ENCODE measurements around the gene SGMS2.
"Not testable (repeated sequence)": the region's sequence is repeated elsewhere in the genome, so short reads cannot be mapped to it uniquely, and the experiment has no call there.

The SGMS2 gene

DNA sequence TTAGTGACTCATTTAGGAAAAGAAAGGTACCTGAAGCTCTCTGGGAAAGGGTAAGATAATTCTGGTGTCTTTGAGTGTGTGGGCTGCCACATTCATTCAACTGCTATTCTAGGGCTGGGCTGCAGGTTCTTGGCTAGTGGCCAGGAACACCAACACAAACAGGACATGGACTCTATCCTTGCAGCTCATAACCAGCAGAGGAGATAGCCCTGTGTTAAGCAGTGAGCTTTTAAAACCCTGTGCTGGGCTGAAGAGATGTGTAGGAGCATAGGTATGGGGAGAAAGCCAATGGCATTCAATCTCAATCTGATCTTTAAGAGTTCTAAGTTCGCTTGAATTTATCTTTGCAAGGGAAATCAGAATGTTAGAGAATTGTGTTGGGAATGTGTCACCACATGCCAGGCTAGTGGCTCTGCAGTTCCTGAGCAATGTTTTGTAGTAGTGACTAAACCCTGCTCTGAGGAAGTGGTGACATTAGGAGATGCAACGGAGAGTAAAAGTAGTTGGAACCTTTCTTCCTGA is 39.2 kb downstream of the SGMS2 start:
- DNase-seq (ENCODE audit: low read depth in 2 of 2, low spot score in 1 of 2): no peak

DNA sequence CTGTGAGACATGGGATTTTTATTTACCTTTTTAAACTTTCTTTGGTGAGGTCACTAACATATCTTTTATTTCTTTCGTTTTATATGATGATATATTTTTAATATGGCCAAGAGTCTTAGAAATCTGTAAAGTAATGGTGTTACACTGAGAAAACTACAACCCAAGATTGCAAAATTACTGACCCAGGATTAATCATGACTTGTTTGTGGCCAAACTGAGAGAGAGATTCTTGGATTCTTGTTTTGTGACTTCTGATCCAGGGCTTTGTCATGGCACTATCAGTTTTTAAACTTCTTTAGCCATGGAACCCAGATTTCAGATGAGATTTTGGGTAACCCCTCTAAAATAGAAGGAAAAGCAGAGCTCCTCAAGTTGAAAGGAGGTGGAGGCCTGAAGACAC is 42.0 kb downstream of the SGMS2 start:
- DNase-seq (ENCODE audit: low read depth in 2 of 2, low spot score in 1 of 2): no peak

DNA sequence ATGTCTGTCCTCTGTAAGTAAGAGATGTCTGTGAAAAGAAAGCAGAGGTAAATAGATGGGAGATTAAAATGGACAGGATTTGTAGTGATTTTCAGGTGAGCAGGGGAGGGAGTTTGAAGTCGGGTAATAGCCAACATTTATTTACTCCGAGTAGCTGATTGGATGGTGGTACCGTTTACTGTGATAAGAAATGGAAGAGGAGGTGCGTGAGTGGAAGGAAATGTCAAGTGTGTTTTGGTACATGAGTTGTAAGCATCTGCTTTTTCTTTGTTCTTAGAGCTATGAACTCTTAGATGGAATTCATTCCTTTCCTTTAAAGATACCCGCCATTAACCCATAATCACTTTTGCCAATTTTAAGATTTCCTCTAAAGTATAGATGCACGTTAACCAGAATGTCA is 45.5 kb downstream of the SGMS2 start:
- DNase-seq (ENCODE audit: low read depth in 2 of 2, low spot score in 1 of 2): no peak

DNA sequence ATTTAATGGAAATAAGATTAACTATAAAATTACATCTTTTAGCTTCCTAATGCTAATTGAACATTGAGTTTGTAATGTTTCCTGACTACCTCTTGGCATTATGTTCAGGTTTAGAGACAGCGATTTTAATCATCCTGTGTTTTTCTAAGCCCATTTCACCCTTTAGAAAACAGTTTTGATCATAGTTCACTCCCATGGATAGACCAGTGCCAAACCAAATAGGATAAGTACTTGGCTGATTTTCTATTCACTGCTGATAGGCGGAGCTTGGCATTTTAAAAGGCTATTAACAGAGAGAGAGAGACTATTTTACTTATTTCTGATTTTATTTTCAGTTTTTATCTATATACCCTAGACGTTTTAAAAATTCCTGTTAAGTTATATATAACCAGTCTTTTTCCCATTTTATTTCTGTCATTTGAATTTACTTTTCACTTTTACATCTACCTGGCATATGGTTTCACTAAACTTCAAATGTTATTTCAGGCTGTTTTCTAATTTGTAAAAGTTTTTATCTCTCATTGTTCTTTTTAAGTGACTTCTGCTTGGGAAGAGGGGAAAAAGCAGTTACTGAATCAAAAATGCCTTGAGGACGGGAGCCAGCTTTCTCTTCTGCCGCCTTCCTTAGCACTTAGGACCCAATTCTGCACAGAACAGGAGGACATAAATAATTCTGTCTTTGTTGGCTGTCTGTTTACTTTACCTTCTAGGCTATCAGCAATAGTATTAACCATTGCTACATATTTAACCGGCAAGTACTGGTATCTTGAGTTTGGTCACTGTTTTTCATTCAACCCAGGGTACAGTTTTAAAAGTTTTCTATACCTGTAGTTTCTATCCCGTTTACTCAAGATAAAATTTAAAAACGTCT is 46.4 kb downstream of the SGMS2 start:
- no peak for DNase-seq (ENCODE audit: low read depth in 2 of 2, low spot score in 1 of 2)

DNA sequence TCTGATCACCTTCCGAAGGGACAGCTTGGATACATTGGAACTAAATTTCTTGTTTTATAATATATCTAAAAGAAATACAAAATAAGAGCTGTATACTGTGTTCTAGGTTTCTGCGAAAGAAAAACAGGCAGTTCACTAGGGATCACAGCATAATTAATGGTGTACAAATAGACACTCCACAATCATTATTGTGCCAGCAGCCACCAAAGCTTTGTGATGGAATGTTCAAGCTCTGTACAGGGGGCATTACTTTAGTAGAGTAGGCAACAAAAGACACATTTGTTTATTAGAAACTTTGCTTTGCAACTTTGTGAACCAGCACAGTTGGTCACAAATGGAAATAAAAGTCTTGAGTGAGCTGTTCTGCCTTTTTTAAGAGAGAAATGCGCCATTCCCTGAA is 49.3 kb downstream of the SGMS2 start:
- no peak for DNase-seq (ENCODE audit: low read depth in 2 of 2, low spot score in 1 of 2)

DNA sequence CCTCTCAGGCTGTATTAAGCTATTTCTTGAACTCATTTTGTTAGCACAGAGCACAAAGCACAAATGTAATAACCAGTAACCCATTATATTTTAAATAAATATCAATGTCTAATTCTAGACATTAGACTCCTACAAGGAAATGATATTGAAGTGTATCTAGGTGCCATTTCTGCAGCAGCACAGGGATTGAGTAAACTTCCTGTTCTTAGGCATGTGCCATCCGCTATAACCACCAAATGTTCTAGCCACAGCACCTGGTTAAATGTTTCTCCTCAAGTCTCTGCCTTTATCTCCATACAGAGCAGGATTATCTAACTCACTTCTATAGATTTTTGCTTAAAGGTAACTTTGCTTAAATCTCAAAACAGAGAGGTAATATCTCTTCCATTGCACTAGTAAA is 51.4 kb downstream of the SGMS2 start:
- DNase-seq (ENCODE audit: low read depth in 2 of 2, low spot score in 1 of 2): no peak

DNA sequence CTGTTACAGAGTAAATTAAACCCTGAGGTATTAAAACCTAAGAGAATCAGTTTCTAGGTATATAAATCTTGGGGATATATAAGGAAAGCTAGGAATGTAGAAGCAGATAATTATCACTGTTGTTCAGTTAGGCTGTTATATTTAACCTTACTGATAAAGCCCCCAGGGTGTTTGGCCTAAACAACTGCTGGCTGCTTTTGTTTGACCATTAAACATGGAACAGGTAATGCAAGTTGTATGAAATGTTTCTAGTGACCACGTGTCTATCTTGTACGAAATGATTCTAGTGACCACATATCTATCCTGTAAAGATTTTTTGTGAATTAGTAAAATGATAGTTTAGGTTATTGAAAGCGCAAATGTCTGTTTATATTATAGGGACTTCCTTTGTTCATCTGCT is 52.6 kb downstream of the SGMS2 start:
- DNase-seq (ENCODE audit: low read depth in 2 of 2, low spot score in 1 of 2): no peak

DNA sequence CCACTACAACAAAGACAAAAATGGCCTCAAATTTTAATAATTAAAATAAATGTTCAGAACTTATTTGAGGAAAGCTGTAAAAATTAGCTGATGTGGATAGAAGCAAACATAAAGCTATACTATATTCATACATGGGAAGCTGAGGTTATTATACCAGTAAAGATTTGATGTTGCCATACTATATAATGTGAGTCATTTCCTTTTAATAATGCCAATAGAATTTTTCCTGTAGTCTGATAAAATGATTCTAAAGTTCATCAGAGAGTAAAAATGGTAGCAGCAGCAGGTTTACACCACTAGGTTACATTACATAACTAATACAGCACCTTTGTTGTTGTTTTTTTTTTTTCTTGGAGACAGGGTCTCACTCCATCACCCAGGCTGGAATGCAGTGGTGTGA is 61.1 kb downstream of the SGMS2 start:
- no peak for DNase-seq (ENCODE audit: low read depth in 2 of 2, low spot score in 1 of 2)

DNA sequence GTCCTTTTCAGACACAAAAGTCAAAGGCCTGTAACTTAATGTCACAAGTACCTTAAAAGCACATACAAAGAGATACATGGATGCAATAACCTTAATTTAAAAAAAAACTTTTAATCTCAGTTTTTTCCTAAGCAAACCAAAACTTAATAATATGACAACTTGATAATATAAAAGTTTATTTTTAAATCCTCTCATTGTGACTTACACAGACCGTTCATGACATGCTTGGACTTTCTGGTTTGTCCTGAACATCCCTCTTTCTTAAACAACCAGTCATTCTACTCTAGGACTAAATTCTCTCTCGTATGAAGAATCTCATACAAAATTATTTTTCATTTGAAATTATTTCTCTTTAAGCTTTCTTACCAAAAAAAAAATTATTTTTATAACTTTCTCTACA is 63.5 kb downstream of the SGMS2 start:
- DNase-seq (ENCODE audit: low read depth in 2 of 2, low spot score in 1 of 2): no peak

DNA sequence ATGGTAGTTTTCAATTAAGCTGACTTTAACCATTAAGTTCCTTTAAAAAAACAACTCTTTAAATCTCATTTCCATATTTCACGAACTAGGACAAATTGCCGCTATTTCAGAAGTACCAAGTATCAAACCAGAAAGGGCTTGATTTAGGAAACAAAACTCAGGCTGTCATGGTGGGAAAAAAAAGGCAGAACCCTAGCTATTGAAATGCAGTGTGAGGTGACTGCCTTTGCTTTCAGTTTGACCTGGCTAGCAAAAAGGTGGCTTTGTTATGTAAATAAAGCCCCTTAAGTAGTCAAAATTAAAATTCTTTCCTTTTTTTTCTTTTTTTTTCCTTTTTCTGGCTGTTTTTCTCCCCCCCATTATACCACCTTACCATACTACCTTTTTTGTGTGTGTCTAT is 66.0 kb downstream of the SGMS2 start:
- no peak for DNase-seq (ENCODE audit: low read depth in 2 of 2, low spot score in 1 of 2)

DNA sequence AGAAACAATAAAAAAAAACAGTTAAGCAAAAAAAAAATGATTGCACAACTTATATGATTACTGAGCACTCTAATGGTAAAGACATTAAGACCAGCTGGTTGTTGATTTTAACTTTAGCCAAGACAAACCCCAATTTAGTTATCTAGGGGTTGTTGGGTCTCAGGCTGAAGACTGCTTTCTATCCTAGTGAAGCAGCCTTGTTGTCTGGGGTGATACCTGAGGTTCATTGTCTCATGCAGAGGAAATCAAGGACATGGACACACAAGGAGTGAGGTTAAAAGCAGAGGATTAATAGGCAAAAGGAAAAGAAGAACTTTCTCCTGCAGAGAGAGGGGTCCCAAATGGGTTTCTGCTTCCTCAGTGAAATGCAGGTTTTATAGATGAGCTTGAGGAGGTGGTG is 66.6 kb downstream of the SGMS2 start:
- DNase-seq (ENCODE audit: low read depth in 2 of 2, low spot score in 1 of 2): no peak

DNA sequence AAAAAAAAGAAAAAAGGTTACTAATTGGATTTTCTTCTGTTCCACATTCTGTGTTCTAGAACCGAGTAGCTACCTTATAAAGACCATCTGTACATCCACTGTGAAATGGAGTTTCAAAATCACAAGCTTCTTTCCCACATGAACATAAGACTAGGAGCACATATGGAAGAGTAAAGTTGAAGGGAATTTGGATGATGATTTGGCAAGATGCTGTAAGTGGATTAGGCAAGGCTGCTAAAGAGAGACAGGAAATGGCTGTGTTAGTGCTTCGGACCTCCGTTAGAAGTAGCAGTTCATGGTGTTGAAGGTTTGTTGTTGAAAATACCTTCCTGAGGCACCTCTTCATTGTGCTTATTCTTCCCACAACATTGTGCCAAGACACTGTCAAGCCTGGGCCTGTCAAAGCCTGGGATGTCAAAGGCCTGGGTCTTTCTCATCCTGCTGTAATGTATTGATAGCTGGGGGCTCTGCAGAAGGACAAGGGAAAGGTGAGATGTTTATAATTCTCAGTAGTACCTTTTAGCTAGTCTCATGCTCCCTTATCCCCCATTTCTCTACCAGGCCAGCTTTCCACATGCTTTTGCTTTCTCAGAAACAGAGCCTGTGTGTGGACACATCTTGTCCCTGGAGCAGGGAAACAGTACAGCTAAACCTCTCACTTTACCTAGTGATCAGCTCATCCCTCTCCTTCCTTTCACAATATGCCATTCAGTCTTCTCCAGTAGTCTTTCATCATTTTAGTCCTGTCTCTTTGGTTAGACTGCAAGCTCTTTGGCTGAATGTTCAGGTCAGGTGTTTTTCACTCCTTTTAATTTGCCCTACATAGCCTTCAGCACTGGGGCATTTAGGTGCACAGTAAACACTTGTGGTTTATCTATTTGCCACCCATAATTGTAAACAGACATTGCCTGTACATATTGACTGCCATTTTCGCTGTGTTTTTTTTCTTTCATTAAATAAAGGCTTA is 68.7 kb downstream of the SGMS2 start:
- no peak for DNase-seq (ENCODE audit: low read depth in 2 of 2, low spot score in 1 of 2)

DNA sequence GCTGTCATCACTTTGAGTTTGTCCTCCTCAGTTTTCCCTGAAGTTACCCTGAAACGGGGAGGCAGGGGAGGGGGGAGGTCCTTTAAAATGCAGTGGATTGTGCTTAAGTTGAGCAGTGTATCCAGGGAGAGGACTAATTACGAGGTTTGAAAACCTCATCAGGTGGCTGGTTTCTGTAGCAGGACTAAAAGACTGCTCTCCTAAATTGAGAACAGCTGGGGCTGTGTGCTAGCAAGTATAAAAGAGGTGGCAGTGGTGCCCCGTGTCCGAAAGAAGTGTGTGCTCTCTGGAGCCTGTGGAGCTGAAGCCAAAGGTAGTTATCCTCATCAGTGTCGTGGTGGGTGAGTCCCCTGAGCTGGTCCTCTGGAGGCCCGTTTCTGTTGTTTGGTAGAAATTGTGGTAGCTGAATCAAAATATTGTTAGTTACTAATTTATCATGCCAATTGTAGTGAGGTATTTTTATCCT is 69.4 kb downstream of the SGMS2 start:
- DNase-seq (ENCODE audit: low read depth in 2 of 2, low spot score in 1 of 2): no peak

DNA sequence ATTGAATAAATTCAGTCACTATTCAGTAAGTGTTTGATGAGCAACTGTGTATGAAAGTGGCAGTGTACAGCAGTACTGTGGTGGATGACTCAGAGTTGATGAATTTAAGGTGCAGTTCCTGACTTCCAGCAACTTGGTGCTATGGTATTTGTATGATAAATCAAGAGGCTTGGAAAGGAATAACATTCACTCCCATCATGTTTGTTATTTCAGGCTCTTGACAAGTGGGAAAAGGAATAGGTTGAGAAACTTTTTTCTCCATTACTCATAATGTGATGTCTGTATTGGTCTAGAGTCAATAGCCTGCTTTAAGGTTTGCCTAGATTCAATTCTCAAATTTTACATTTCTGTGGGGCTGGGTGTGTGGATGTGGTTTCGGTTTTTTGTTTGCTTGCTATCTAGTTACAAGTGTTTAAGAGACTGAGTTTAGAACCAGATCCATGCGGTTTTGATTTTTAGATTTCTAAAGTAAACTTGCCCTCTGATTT is 71.5 kb downstream of the SGMS2 start:
- no peak for DNase-seq (ENCODE audit: low read depth in 2 of 2, low spot score in 1 of 2)

DNA sequence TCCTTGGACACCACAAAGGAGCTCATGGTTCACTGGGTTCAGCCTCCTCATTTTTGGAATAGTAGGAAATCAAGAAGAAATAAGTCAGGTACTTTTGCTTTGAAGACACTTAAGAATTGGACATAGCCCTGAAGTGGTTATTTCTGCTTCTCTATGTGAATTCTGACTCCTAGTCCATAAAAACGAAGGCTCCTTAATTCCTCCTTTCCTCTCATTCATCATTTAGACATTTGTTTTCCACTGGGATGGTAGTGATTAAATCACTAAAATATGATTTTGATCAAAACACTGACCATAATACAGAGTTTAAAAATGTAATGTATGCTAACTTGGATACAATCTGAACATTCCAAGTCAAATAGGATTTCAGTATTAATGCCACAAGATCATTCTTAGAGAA is 71.9 kb downstream of the SGMS2 start:
- DNase-seq (ENCODE audit: low read depth in 2 of 2, low spot score in 1 of 2): no peak

DNA sequence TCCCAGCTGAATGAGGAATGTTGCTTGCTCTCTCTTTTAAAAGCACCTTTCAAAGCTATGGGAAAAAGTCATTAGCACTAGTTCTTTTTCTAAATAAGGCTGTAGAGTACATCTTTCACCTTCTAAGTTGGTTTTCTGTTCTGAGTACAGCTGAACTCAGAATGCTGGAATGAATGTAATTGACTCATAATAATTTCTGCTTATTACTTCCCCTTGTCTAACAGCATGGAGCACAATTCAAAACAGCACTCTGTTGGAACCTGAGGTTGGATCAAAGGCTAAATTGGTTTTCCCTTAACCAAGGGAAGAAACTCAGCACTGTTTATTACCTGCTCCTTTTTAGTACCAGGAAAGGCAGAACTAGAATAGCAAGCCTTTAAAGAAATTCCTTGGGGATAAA is 73.1 kb downstream of the SGMS2 start:
- no peak for DNase-seq (ENCODE audit: low read depth in 2 of 2, low spot score in 1 of 2)

DNA sequence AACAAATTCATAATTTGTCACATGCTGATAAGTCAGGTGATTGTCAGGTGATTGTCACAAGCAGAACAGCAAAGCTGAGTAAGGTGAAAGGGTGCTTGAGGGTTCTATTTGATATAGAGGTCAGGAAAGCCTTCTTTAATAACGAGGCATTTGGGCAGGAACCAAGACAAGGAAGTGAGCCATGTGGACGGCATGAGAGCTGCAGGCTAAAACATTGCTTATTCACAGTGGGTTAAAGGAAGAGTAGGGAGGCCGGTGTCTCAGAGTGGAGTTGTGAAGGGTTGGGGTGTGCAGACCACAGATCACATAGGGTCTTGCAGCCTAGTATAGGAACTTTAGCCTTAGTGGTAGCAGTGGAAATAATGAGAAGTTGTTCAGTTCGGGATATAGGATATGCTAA is 75.3 kb downstream of the SGMS2 start:
- DNase-seq (ENCODE audit: low read depth in 2 of 2, low spot score in 1 of 2): no peak

DNA sequence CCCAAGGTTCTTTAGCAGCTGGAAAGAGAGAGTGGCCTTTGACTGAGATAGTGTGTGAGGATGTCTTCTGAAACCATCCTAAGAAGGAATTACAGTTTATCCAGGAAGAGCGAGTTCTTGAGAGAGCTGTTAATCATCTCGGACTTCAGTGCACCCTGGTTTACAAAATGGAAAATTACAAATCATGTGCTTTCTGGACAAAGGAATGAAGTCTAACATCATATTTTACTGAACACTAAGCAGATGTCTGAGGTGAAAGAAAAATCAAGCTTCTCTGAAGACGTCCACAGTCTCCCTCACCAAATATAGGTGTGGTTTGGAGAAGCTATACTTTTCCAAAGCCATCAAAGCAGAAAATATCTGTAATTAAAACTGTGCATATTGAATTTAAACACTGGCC is 75.8 kb downstream of the SGMS2 start:
- DNase-seq (ENCODE audit: low read depth in 2 of 2, low spot score in 1 of 2): no peak

DNA sequence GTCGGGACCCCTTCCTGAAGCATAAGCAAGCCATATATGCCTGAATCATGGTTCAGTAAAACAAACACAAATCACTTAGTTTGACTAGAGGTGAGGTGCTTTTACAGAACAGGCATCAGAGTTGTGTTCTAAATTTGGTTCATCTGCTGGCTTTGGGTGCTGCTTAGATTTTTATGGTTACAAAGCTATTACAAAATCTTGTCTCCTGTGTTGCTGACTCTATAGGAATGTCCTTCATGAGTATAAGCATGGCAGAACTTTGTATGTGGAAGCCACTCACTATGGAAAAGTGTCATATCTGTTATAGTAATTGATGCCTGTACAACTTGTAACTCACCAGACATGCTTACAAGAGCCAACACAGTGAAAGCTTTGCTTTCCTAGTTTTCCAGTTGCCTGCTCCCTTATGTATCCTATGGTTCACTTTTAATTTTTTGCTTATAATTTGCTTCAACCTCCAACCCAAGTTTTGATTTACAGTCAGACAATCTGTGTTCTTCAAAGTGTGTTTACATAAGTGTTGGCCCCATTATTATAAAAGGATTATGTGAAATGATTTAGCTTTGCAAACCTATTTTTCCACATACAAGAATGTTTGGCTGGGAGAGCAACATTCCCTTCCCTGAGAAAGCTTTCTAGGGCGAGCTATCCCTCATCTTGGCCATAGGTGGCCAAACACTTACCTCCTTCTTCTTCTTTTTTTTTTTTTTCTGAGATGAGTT is 76.6 kb downstream of the SGMS2 start:
- DNase-seq (ENCODE audit: low read depth in 2 of 2, low spot score in 1 of 2): no peak

DNA sequence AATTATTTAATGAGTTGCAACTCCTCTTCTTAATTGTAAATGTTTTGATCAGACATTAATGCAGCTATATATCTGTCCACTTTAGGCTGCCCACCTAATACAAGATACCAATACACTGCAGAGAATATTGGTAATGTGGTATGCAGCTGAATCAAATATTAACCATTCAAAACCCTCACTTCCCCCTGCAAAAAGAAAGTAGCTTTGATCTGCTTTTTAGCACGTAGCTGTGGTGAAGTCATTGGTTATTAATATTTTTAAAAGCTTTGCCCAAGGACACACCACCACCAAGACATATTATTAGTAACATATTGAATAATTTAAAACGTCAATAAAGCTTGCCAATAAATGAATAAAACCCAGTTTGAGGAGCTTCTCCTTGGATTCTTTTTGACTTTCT is 78.0 kb downstream of the SGMS2 start:
- DNase-seq (ENCODE audit: low read depth in 2 of 2, low spot score in 1 of 2): no peak

DNA sequence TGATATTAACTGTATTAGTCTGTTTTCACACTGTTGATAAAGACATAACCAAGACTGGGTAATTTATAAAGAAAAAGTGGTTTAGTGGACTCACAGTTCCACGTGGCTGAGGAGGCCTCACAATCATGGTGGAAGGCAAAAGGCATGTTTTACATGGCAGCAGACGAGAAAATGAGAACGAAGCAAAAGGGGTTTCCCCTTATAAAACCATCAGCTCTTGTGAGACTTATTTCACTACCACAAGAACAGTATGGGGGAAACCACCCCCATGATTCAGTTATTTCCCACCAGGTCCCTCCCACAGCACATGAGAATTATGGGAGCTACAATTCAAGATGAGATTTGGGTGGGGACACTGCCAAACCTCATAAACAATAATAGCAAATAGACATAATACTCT is 80.3 kb downstream of the SGMS2 start:
- not testable (repeated sequence) for DNase-seq (ENCODE audit: low read depth in 2 of 2, low spot score in 1 of 2)

Data from stimulated activated CD8-positive, alpha-beta memory T cell treated with anti-CD3 and anti-CD28 coated beads, Interleukin-4, amount 100 ng/mL, for 1 hour (primary cell).